ENCODE data around the gene CFDP1. TPM values are rescaled to one million over a fixed set of nuclear protein-coding genes. Genes with fewer than 3 reads are reported as not detected.

CFDP1 gene
- total RNA-seq, result 62.4 and 65.6 TPM in 2 replicates
- long read RNA-seq, transcript CFDP1-201 (7 exons, 1,275 nt), result major isoform, 53 of 67 reads
- long read RNA-seq, partial matches to known transcripts, result 2 of 67 reads
- long read RNA-seq, other reads (novel, unspliced or antisense), result 12 of 67 reads

GRCh38 chr16:75432828-75433731 is at the start of gene CFDP1:
CFDP1 (minus strand) TSS chr16:75433503; CDS start chr16:75433352, 151 bp downstream.
- no peaks in the 10 kb centered on the region for H3K9me3 Mint-ChIP-seq (ENCODE audit: unreplicated experiment)
- H3K27me3 Mint-ChIP-seq (ENCODE audit: unreplicated experiment), result no peaks in the 10 kb centered on the region
- TF ChIP-seq, protein P1, sequence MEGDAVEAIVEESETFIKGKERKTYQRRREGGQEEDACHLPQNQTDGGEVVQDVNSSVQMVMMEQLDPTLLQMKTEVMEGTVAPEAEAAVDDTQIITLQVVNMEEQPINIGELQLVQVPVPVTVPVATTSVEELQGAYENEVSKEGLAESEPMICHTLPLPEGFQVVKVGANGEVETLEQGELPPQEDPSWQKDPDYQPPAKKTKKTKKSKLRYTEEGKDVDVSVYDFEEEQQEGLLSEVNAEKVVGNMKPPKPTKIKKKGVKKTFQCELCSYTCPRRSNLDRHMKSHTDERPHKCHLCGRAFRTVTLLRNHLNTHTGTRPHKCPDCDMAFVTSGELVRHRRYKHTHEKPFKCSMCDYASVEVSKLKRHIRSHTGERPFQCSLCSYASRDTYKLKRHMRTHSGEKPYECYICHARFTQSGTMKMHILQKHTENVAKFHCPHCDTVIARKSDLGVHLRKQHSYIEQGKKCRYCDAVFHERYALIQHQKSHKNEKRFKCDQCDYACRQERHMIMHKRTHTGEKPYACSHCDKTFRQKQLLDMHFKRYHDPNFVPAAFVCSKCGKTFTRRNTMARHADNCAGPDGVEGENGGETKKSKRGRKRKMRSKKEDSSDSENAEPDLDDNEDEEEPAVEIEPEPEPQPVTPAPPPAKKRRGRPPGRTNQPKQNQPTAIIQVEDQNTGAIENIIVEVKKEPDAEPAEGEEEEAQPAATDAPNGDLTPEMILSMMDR (IDR thresholded peaks at IDR 0.05), result no peak
- peak within 1 kb of the TSS; percentile 98 for H3K27ac Mint-ChIP-seq (ENCODE audit: unreplicated experiment)
- H3K4me3 Mint-ChIP-seq (ENCODE audit: unreplicated experiment), result peak within 1 kb of the TSS; percentile 91
- peaks cover 30% of the 10 kb centered on the region for H3K4me1 Mint-ChIP-seq (ENCODE audit: unreplicated experiment)
- peaks cover 7% of the 10 kb centered on the region for H3K36me3 Mint-ChIP-seq (ENCODE audit: unreplicated experiment)
- DNase-seq (ENCODE audit: extremely low spot score, unreplicated experiment), result peak; percentile 99

GRCh38 chr16:75482434-75483205 is 49.3 kb upstream of the CFDP1 start:
- Mint-ChIP-seq H3K9me3 (ENCODE audit: unreplicated experiment) (no peaks in the 10 kb centered on the region), H3K27ac (ENCODE audit: unreplicated experiment) (no peak overlapping the region)

DNA sequence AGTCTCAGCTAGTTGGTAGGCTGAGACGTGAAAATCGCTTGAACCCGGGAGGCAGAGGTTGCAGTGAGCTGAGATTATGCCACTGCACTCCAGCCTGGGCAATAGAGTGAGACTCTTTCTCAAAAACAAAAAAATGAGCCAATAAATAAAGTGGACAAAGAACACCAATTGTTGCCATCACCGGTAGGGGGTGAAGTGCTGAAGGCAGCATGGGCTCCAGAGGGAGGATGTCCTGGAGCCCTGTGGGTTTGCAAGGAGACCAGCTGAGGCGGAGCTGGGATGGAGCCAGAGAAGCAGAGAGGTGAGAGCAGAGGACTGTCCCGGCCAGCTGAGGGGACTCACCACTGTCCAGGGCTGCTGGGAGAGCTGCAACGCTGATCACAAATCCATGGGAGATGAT is 48.2 kb upstream of the CFDP1 start:
- no peaks in the 10 kb centered on the region for H3K4me1 Mint-ChIP-seq (ENCODE audit: unreplicated experiment)
- peaks cover 7% of the 10 kb centered on the region for H3K27me3 Mint-ChIP-seq (ENCODE audit: unreplicated experiment)

More at GRCh38 chr16:75482434-75483205, 49.3 kb upstream of the CFDP1 start:
- TF ChIP-seq, protein P1 (IDR thresholded peaks at IDR 0.05), result no peak
- peaks cover 7% of the 10 kb centered on the region for H3K27me3 Mint-ChIP-seq (ENCODE audit: unreplicated experiment)
- H3K4me3 Mint-ChIP-seq (ENCODE audit: unreplicated experiment), result no peak overlapping the region
- H3K4me1 Mint-ChIP-seq (ENCODE audit: unreplicated experiment), result no peaks in the 10 kb centered on the region
- no peak for DNase-seq (ENCODE audit: extremely low spot score, unreplicated experiment)
- H3K36me3 Mint-ChIP-seq (ENCODE audit: unreplicated experiment), result no peaks in the 10 kb centered on the region

GRCh38 chr16:75479421-75479990 is 46.2 kb upstream of the CFDP1 start:
- no peaks in the 10 kb centered on the region for H3K36me3 Mint-ChIP-seq (ENCODE audit: unreplicated experiment)
- H3K4me3 Mint-ChIP-seq (ENCODE audit: unreplicated experiment), result no peak overlapping the region
- no peaks in the 10 kb centered on the region for H3K4me1 Mint-ChIP-seq (ENCODE audit: unreplicated experiment)
- peaks cover 3% of the 10 kb centered on the region for H3K27me3 Mint-ChIP-seq (ENCODE audit: unreplicated experiment)
- H3K9me3 Mint-ChIP-seq (ENCODE audit: unreplicated experiment), result no peaks in the 10 kb centered on the region
- DNase-seq (ENCODE audit: extremely low spot score, unreplicated experiment), result no peak
- H3K27ac Mint-ChIP-seq (ENCODE audit: unreplicated experiment), result no peak overlapping the region
- TF ChIP-seq, protein P1 (IDR thresholded peaks at IDR 0.05), result no peak

More for the DNA sequence above, 48.2 kb upstream of the CFDP1 start:
- no peak for DNase-seq (ENCODE audit: extremely low spot score, unreplicated experiment)
- Mint-ChIP-seq H3K9me3 (ENCODE audit: unreplicated experiment) (no peaks in the 10 kb centered on the region), H3K27ac (ENCODE audit: unreplicated experiment) (no peak overlapping the region), H3K4me3 (ENCODE audit: unreplicated experiment) (no peak overlapping the region), H3K36me3 (ENCODE audit: unreplicated experiment) (no peaks in the 10 kb centered on the region)
- TF ChIP-seq, protein P1 (IDR thresholded peaks at IDR 0.05), result no peak

Measured in osteocyte (in vitro differentiated cells).